MM.1S (cell line): ENCODE results near the gene COL5A1.

Source experiments
- CTCF ChIP-seq: fragments of 300-600 bp; sonication (generic); IDR thresholded peaks from 2 replicates; pipeline ENCODE4 v1.5.1; 2016; ENCODE audit warnings: antibody characterized with exemption, low read length, mixed read lengths
- EZH2 ChIP-seq: fragments of 300-600 bp; sonication (generic); optimal IDR thresholded peaks from 2 replicates; pipeline ENCODE3; 2017; ENCODE audit warnings: low read depth, mild to moderate bottlenecking, antibody characterized with exemption, low read length, mixed read lengths
- EZH2phosphoT487 ChIP-seq: fragments of 300-600 bp; sonication (generic); IDR thresholded peaks from 2 replicates; pipeline ENCODE4 v1.6.1; 2018; ENCODE audit warnings: antibody characterized with exemption, low read length

- TF ChIP-seq CTCF, result no peak
- no peak for TF ChIP-seq EZH2
- no peak for TF ChIP-seq EZH2phosphoT487
Measured at GRCh38 chr9:134680393-134681060, 38.9 kb downstream of the COL5A1 start.
